Measurements from ENCODE around the gene KCNMA1. TPM values are rescaled to one million over a fixed set of nuclear protein-coding genes. Genes with fewer than 3 reads are reported as not detected.

KCNMA1 gene
- total and polyA plus RNA-seq, 10 of the 15 experiments (the other 5 are each of a cell fraction or from before 2014, with no cell fraction given): 8.5 to 77.0 (median 21.3) TPM

GRCh38 chr10:77251297-77252013 lies 386.2 kb downstream of the KCNMA1 start (continued):
- TF ChIP-seq, protein P1, sequence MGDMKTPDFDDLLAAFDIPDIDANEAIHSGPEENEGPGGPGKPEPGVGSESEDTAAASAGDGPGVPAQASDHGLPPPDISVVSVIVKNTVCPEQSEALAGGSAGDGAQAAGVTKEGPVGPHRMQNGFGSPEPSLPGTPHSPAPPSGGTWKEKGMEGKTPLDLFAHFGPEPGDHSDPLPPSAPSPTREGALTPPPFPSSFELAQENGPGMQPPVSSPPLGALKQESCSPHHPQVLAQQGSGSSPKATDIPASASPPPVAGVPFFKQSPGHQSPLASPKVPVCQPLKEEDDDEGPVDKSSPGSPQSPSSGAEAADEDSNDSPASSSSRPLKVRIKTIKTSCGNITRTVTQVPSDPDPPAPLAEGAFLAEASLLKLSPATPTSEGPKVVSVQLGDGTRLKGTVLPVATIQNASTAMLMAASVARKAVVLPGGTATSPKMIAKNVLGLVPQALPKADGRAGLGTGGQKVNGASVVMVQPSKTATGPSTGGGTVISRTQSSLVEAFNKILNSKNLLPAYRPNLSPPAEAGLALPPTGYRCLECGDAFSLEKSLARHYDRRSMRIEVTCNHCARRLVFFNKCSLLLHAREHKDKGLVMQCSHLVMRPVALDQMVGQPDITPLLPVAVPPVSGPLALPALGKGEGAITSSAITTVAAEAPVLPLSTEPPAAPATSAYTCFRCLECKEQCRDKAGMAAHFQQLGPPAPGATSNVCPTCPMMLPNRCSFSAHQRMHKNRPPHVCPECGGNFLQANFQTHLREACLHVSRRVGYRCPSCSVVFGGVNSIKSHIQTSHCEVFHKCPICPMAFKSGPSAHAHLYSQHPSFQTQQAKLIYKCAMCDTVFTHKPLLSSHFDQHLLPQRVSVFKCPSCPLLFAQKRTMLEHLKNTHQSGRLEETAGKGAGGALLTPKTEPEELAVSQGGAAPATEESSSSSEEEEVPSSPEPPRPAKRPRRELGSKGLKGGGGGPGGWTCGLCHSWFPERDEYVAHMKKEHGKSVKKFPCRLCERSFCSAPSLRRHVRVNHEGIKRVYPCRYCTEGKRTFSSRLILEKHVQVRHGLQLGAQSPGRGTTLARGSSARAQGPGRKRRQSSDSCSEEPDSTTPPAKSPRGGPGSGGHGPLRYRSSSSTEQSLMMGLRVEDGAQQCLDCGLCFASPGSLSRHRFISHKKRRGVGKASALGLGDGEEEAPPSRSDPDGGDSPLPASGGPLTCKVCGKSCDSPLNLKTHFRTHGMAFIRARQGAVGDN (IDR thresholded peaks at IDR 0.05): no peak
- TF ChIP-seq NR2F1 (conservative IDR thresholded peaks at IDR 0.05) (no peak), IRF3 (IDR thresholded peaks at IDR 0.05) (no peak)

- POLR2A ChIA-PET: no interaction called here
- 44% methylated on average over 3 of the region's 3 CpGs for WGBS (ENCODE audit: insufficient coverage, insufficient replicate concordance, low lambda C conversion rate, missing lambda C conversion rate)
- TF ChIP-seq CBX3 (IDR thresholded peaks at IDR 0.05; ENCODE audit: borderline replicate concordance, low read depth) (no peak), RELA (IDR thresholded peaks at IDR 0.05; ENCODE audit: borderline replicate concordance, partially characterized antibody) (no peak), ZSCAN29 (IDR thresholded peaks at IDR 0.05) (no peak), KDM1A (IDR thresholded peaks at IDR 0.05; ENCODE audit: borderline replicate concordance) (no peak), CBX5 (IDR thresholded peaks at IDR 0.05; ENCODE audit: low read depth) (no peak), ESRRA (IDR thresholded peaks at IDR 0.05; ENCODE audit: low read length) (no peak), IKZF2 (IDR thresholded peaks at IDR 0.05) (no peak), SMARCA5 (IDR thresholded peaks at IDR 0.05) (no peak), MXI1 (IDR thresholded peaks at IDR 0.05; ENCODE audit: low read depth, low read length) (no peak), CREM (IDR thresholded peaks at IDR 0.05; ENCODE audit: low read depth) (no peak), SMC3 (IDR thresholded peaks at IDR 0.05; ENCODE audit: borderline replicate concordance, low read length) (no peak), ETV6 (conservative IDR thresholded peaks at IDR 0.05 in 1 of 2, IDR thresholded peaks at IDR 0.05 in 1 of 2; ENCODE audit: borderline replicate concordance in 1 of 2, low read depth in 1 of 2) (no peak)
- TF ChIP-seq, protein P2, sequence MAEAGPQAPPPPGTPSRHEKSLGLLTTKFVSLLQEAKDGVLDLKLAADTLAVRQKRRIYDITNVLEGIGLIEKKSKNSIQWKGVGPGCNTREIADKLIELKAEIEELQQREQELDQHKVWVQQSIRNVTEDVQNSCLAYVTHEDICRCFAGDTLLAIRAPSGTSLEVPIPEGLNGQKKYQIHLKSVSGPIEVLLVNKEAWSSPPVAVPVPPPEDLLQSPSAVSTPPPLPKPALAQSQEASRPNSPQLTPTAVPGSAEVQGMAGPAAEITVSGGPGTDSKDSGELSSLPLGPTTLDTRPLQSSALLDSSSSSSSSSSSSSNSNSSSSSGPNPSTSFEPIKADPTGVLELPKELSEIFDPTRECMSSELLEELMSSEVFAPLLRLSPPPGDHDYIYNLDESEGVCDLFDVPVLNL (IDR thresholded peaks at IDR 0.05; ENCODE audit: low read depth, low read length): no peak
These were observed 387.6 kb downstream of the KCNMA1 start for GRCh38 chr10:77249901-77250459.

More at GRCh38 chr10:77249901-77250459, 387.6 kb downstream of the KCNMA1 start:
- Histone ChIP-seq H3K36me3 (ENCODE audit: control insufficient read depth in 2 of 2, insufficient read depth in 2 of 2, low read length in 1 of 2) (no peaks in the 10 kb centered on the region), H4K20me1 (ENCODE audit: control insufficient read depth, insufficient read depth) (no peaks in the 10 kb centered on the region), H3K9ac (ENCODE audit: control insufficient read depth, insufficient read depth, low read length) (no peak overlapping the region), H3K4me3 (no peak overlapping the region), H3K79me2 (ENCODE audit: control insufficient read depth, insufficient read depth, low read length) (no peaks in the 10 kb centered on the region), H3K27ac (ENCODE audit: control insufficient read depth, insufficient read depth) (no peak overlapping the region), H2AFZ (ENCODE audit: control insufficient read depth, low read depth, low read length) (no peak overlapping the region), H3K9me3 (replicated peaks; ENCODE audit: control insufficient read depth, insufficient read depth, low read length) (no peaks in the 10 kb centered on the region), H3K27me3 (replicated peaks in 1 of 2; ENCODE audit: control insufficient read depth in 2 of 2, insufficient read depth in 2 of 2, low read length in 1 of 2) (no peaks in the 10 kb centered on the region), H3K4me2 (ENCODE audit: control insufficient read depth, insufficient read depth) (no peak overlapping the region), H3K4me1 (ENCODE audit: control insufficient read depth, insufficient read depth, low read length) (no peaks in the 10 kb centered on the region)
- no TSS peak for BruUV-seq (replicated peaks)
- ChIA-PET RAD21 (ENCODE audit: unreplicated experiment) (interaction anchor here (0.8 to 4.5 kb wide), 11 partner anchors 12 to 462 kb away, joined by 3 to 22 read pairs (median 8); partner anchors contain the start of gene KCNMA1), SMC1A (ENCODE audit: uncharacterized antibody, unreplicated experiment) (interaction anchor here (0.5 to 10.1 kb wide), 14 partner anchors 13 to 462 kb away, joined by 3 to 106 read pairs (median 5); no protein-coding TSS in a partner anchor), CTCF (interaction anchor here (0.6 to 10.9 kb wide), 20 partner anchors 13 to 1052 kb away, joined by 3 to 126 read pairs (median 4); no protein-coding TSS in a partner anchor)
- DNase-seq (ENCODE audit: low read depth, low spot score) (no peak), ATAC-seq (no peak), FAIRE-seq (no peak)
- in situ Hi-C loops (cut with MboI) (loop anchor here (5.0 kb wide), 1 partner anchor 392 kb away; no protein-coding TSS in a partner anchor), intact Hi-C loops (cut with micrococcal nuclease; ENCODE audit: unreplicated experiment) (loop anchor here (2.0 to 5.0 kb wide), 2 partner anchors 137 to 461 kb away; no protein-coding TSS in a partner anchor)
